ENCODE results near the gene NCKAP5.

- TF ChIP-seq CTCF (IDR thresholded peaks at IDR 0.05; ENCODE audit: borderline replicate concordance, extremely low read depth, low read length, poor library complexity, severe bottlenecking) (no peak), EZH2 (IDR thresholded peaks at IDR 0.05; ENCODE audit: borderline replicate concordance, low read depth, low read length, severe bottlenecking) (no peak)
Measured at GRCh38 chr2:133122529-133122928, 445.7 kb downstream of the NCKAP5 start.

Measured in DND-41 (cell line).